ENCODE measurements around the gene TMEM132D.

The TMEM132D gene

DNA sequence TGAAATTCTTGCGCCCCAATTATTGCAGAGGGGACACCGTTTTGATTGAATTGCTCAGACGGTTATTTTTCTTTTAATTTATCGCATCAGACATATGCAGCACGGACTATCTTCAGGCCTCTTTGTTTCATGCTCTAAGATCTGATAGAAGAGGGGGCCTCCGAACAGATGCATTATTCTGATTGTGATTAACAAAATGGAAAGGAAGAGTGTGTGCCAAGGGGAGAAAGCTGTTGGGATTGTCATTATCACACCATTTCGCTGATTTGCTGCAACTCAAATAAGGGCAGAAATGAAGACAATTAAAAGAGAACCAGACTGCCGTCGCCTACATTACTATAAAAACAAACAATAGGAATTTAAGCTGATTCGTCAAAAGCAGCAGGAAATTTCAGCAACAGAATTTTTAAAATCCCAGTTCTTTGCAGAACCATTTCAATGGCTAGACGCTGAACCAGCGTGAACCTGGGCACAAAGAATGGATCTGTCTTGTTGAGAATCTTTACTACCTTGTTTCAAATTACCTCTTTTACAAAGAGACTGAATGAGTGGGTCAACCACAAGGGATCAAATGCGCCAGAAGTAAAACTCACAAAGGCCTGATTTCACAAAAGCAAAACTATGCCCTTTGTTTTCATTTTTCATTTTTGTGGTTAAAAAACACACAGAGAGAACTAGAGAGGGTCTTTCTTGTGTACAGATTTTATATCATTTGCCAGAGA is 30.6 kb downstream of the TMEM132D start:
- no peak for DNase-seq (ENCODE audit: low read depth in 4 of 4, low spot score in 1 of 4)

DNA sequence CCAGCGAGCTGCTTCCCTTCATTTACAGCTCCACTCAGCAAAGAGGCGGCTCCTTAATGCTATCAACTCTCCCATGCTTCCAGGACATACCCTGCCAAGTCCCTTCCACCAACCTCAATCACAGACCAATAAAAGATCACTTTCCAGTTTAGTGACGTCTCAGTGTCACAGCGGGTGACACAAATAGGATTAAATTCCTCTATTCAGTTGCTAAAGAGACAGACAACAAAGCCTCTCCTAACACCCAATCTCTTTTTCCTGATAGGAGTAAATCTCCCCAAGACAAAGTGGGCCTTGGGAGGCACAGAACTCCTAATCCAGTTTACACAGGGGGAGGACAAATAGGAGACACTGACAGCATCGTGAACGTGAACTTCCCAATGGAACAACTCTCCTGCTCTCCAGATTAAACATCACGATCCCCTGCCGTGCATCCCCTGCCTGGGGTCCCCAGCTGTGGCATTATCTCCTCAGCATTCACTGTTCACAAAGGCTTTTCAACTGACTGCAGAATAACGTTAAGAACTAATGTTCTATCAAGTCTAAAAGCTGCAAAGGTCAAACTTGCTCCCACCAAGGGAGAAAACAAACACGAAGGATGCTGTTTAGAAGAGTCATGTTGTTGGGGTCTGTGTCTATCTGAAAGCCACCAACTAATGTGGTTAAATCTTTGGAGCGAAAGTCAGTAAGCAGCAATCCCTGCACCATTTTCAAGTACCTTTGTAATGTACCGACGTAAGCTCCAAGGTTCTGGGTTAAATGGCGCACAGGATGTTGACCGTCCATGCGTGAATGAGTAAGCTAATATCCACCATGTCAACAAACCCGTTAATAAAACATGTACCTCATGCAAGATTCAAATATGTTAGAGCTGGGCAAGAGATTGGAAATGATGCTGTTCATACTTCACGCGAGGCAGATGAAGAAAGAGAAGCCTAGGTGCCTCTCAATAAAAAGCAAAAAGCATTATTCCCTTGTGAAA is 31.5 kb downstream of the TMEM132D start:
- DNase-seq (ENCODE audit: low read depth in 4 of 4, low spot score in 1 of 4): no peak

DNA sequence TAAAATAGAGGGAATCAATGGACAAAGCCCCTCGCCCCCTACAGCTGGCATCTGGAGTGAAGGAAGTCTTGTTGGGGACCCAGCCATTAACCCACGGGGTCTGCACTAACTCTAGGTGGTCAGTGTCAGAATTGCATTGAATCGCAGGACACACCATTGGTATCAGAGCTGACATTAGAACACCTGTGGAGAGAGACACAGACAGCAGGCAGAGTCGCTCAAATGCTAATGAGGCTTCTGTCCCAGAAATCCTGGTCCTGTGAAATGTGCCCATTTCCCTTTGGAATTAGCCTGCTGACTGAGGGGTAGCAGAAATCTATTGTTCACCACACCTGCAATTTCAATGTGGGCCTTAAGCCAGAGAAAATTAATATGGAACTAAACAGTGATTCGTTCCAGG is 33.0 kb downstream of the TMEM132D start:
- DNase-seq (ENCODE audit: low read depth in 4 of 4, low spot score in 1 of 4): no peak

DNA sequence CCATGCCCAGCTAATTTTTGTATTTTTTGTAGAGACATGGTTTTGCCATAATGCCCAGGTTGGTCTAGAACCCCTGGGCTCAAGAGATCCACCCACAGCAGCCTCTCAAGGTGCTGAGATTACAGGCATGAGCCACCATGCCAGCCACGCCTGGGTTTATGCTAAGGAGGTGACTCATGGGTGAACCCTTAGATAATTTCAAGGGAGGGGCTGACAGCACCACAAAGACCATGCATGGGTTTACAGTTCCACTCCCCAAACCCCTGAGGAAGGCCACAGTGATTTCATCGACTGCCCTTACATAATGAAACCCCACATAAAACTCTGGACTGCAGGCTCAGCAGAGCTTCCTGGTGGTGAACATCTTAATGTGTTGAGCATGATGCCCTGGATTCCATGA is 33.7 kb downstream of the TMEM132D start:
- no peak for DNase-seq (ENCODE audit: low read depth in 4 of 4, low spot score in 1 of 4)

DNA sequence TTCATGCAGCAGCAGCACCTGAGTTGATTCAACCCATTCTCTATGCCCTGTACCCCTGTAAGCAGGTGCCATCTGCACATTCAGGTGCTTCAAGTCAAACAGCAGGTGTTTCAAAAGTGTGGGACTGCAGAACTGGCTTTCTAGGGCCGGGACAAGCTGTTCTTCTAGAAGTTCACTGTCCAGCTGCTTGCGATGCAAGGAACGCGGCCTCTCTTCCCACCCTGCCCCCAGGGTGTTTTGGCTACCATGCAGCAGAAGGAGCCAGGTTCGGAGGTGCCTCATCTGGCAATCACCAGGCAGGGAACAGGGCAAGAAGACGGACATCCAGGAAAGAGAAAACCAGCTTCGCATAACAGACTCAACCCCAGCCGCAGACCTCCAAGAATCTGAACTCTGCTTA is 35.2 kb downstream of the TMEM132D start:
- no peak for DNase-seq (ENCODE audit: low read depth in 4 of 4, low spot score in 1 of 4)

DNA sequence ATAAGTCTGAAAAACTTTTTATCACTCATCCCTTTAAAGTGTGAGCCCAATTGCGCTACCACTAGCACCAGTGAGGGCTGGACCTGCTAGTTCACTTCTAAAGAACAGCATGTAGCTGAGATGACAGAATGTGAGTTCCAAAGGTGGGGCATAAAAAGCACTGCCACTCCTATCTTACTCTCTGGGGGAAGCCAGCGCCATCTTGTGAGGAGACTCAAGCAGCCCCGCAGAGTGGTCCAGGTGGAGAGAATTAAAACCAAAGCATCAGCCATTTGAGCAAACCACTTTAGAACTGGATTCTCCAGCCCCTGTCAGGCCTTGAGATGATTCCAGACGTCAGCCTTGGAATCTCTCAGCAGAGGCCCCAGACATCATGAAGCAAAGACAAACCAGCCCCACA is 39.9 kb downstream of the TMEM132D start:
- DNase-seq (ENCODE audit: low read depth in 4 of 4, low spot score in 1 of 4): no peak

DNA sequence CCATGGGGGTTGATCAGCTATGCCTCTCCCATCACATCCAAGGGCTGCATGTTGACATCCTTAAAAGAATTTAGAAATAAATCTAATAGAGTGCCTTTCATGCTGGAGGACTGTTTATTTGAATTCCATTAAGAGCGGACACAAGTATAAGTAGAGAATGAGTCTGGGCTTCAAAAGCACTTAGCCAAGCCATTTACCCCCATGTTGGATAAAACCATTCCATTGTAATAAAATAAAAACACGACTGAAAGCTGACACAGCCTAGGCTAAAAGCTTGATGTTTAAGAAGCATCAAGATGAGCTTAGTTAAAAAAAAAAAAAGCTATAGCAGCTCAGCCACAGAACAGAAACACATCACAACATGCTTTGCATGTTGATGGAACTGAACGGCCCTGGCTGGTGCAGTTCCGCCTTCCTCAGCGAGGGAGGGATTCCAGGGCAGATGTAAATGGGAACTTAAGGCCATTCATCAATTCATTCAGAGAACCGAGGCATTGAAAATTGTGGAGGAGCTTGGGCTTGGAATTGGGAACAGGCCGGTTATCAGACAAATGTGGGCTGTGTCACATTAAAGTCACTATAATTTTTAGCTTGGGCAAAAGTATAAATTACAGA is 41.2 kb downstream of the TMEM132D start:
- DNase-seq (ENCODE audit: low read depth in 4 of 4, low spot score in 1 of 4): no peak

DNA sequence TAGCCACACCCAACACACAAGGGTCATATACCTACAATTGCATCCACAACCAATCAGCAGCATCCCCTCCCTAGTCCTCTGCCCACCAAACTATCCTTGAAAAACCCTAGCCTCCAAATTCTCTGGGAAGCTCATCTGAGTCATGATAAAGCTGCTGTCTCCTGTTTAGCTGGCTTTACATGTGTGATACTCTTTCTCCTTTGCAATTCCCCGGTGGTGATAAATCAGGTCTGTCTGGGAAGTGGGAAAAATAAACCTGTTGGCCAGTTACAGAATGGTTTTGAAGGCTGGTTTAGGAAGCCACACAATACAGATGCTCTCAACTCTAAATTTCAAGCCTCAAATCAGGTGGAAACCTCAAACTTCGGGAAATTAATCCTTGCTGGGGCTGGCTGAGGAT is 41.9 kb downstream of the TMEM132D start:
- DNase-seq (ENCODE audit: low read depth in 4 of 4, low spot score in 1 of 4): no peak

DNA sequence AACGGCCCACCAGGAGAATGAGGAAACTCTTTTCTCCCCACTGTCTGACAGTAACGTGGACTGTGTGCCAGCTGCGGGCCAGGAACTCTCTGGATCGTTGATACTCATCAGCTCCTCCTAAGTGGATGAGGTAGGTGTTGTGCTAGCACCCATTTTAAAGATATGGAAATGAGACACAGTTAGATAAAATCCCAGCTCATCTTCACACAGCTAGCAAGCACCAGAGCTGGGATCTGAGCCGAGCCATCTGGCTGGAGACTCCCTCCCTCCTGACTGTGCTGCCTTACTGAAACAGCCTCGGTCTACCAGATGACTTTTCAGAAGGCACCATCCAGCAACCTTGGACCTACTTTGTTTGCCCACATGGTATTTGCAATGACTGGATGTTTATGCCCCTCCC is 49.2 kb downstream of the TMEM132D start:
- no peak for DNase-seq (ENCODE audit: low read depth in 4 of 4, low spot score in 1 of 4)

DNA sequence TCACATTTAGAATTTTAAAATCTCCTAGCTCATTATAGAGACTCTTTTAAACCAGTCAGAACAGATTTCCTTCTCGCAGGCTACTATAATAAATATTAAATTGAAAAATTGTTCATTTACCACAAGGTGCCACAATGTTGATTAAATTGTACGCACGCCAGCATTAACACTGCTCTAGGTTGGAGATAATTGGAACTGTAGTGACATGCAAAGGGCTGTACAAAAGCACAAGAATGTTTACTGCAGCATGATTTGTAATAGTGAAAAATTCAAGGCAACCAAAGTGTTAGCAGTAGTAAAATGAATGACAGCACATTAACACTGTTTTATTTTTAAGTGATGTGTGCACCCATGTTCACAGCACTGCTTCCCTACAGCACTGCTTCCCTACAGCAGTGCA is 52.5 kb downstream of the TMEM132D start:
- DNase-seq (ENCODE audit: low read depth in 4 of 4, low spot score in 1 of 4): no peak

DNA sequence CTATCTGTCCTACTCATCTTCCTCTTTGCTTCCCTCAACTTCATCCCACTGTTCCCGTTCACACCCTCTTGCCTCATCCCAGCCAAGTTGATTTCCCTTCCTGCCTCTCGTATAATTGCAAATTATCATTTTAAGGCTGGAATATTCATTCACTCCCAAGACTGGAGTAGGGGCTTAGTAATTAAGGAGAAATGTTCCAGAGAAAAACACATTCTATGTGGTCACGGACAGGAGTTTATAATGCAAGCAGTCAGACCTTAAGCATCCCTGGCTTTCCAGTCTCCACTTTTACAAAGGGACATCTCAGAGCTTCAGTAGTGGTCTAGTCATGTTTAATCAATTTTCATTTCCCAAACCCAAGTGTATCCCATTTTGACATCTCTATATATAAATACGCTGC is 54.9 kb downstream of the TMEM132D start:
- no peak for DNase-seq (ENCODE audit: low read depth in 4 of 4, low spot score in 1 of 4)

DNA sequence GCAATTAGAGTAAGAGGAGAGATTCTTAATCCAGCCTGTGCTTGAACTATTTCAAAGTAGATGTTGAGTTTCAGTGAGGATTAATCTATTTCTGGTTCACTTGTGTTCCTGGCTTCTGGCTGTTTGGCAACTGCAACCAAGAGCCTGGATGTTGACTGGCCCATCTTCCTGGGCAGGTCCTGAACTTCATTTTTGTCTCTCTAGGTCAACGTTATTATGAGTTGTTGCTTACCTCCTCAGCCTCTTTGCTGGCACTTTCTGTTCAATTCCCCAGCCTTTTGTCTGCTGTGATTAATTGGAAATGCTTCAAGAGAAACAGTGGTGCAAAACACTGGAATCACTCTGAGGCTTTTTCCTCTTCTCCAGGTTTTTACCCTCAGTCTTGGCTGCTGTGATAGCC is 56.8 kb downstream of the TMEM132D start:
- no peak for DNase-seq (ENCODE audit: low read depth in 4 of 4, low spot score in 1 of 4)

DNA sequence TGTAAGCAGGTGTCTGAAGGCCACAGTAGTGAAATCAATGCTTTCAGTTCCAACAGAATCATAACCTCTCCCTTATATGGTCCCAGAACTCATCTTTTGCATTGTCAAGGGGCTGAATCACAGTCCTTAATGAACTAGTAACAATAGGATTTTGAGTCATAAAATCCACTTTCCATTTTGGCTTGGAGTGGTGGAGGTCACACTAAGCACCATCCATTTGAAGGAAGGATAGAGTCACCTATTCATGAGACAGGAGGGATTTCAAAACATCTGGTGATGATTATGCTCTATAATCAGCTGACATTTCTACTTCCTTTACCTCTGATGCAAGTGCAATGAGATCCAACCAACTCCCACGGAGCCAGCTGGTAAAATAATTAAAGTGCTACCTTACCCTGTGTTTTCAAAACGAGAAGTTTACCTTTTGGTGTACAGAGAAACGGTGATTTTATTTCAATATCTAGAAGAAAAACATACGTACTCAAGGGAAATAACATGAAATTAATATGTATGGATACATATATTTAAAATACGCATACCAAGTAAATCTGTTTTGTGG is 59.1 kb downstream of the TMEM132D start:
- DNase-seq (ENCODE audit: low read depth in 4 of 4, low spot score in 1 of 4): no peak

DNA sequence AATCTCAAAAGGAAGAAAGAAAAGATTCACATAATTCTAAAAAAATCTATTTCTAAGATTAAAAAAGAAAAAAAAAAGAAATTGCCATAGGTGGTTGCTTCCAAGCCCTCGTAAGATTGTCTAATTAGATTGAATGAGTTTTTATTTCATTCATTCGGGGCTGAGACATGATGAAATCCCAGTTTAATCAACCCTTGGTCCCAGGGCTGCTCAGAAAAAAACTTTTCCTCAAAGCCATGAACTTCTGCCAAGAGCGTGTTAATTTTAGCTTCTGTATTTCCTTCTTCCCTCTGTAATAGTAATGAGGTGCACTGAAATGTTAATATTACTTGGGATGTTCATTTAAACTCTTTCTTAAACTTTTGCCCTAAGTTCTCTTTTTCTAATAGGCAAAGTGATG is 62.6 kb downstream of the TMEM132D start:
- DNase-seq (ENCODE audit: low read depth in 4 of 4, low spot score in 1 of 4): no peak

DNA sequence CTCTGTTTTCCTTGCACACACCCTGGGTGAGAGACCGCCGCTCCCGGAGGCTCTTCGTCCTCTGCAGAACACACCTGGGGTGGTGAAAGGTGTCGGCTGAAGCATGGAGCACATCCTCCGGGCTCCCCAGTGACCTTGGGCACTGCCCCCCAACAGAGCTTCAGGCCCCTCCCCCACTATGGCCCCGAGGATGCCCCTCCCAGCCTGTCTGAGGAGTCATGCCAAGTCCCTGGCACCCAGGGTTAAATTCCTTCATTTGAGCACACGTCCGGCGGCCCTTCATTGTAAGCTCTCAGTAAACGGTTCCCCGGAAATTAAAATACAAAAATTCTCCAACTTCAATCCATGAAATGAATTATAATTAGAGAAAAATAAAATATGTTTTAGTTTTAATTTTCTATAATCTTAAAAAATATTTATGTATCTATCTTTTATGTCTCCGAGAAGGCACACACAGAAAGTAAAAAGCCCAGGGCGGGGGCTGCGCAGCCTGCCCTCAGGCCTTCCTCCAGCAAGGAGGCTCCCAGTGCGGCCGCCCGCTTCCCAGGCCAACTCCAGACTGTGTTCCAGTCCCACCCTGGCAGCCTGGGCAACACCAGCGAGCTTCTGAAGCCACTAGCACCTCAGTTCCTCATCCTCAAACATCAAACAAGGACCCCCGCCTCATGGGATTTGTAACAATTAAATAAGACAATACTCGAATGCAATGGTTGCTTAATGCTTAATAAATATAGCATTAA is 63.5 kb downstream of the TMEM132D start:
- DNase-seq (ENCODE audit: low read depth in 4 of 4, low spot score in 1 of 4): no peak

DNA sequence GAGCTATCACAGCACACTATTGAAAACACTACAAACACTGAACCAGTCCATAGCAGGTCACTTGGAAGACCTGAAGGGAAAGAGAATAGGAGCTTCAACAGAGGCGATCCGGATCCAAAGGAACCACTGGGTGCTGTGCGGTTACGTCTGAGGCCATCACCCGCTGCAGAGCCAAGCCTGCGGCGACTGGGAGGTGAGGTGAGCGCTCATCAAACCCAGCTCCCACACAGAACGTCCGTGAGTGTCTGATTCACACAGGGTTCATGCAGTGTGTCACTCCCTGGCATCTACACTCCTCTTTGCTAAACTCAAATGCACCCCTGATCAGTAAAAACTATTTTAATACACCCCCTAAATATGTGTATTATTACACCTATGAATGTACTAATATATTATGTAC is 64.1 kb downstream of the TMEM132D start:
- DNase-seq (ENCODE audit: low read depth in 4 of 4, low spot score in 1 of 4): no peak

DNA sequence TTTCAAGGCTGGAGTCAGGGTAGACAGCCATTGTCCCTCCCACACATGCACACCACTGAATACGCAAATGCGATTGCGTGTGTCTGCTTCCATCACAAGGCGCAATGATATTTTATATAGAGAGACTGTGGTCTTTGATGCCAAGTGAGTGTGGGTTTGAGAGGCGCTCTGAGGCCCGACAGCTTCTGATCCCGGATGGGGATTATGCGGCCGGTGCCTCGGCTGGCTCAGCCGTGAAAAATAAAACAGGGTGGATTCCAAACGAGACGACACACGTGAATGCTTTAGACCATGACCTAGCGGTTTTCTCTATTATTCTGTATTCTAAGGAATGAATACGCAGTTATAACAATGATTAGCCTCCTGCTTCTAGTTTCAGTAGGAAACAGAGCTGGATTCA is 72.5 kb downstream of the TMEM132D start:
- no peak for DNase-seq (ENCODE audit: low read depth in 4 of 4, low spot score in 1 of 4)

DNA sequence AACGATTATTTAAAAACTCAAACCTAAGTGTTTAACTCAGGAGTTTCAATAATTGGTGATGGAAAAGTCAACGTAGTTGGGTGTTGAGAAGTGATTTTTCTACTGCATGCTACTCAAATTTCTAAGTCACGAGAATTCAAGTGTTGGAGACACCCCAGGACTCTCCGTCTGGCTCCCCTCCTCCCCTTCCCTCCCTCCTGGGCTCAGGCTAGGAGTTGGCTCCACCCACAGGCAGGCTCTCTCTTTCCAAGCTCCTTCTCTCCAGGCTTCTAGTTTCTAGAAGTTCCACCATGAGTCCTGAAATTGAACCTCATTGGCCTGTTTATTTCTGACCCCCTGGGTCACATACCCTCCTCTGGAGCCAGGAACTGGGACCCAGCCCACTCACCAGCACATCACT is 73.0 kb downstream of the TMEM132D start:
- no peak for DNase-seq (ENCODE audit: low read depth in 4 of 4, low spot score in 1 of 4)

DNA sequence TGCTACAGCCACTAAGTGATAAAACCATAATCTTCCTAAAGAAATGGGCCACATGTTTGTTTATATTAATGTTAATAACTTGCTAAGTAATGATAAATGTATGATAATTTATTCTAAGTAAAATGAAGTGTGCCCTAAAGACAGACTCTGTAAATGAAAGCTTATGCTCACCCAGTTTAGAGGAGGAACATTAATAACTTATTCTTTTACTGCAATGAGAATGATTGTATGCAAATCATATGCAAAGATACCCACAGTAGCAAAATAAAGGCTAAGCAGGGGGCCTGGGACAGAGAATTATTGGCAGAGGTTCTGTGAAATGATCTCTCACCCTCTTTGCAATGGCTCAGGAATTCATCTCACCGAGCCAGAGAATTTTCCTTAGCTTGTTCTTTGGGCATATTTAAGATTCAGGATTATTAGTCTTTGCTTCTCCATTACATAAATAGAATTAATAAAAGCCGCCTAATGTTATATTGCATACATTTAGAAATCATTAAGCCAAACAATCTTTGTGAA is 75.9 kb downstream of the TMEM132D start:
- no peak for DNase-seq (ENCODE audit: low read depth in 4 of 4, low spot score in 1 of 4)

DNA sequence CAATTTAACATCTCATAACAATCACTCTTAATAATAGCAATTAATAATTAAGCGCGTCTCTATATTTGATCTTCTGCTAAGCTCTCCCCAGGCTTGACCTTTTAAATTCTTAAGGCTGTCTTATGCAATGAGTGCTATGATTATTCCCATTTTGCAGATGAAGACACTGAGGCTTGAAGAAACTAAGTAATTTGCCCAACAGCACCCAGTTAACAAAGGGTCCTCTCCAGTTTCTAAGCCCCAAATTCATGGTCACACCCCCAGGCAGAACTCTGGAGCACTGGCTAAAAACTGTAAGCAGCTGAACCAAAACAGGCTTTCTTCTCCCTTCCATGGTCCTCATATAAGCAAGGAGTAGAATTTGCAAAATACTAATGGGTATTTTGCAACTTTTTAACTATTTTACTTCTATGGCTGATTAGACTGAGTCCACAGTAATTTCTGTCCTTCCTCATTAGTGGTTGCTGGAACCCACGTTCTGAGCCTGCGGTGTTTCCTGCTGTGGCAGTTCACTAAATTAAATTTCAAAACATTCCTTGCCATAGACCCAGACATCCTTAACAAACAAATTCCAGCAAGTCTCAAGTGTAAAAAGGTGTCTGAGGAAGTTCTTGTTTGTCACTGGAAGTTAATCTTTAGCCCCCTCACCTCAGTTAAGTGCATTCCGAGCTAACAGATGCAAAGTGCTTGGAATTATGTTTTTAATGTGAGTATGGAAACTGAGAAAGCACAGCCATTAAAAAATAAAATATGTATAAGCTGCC is 76.5 kb downstream of the TMEM132D start:
- DNase-seq (ENCODE audit: low read depth in 4 of 4, low spot score in 1 of 4): no peak
